Panc1 (cell line): ENCODE data around the gene CDH8.

Source experiments
- CTCF ChIP-seq: fragments of 450-650 bp; IDR thresholded peaks from 2 replicates; pipeline ENCODE4 v1.5.1; 2017; ENCODE audit warnings: mild to moderate bottlenecking
- POLR2AphosphoS5 ChIP-seq: IDR thresholded peaks from 2 replicates; pipeline ENCODE4 v1.6.1; 2012; ENCODE audit warnings: mild to moderate bottlenecking, low read depth, low read length, moderate library complexity
- REST ChIP-seq, 2 experiments: IDR thresholded peaks; 2 replicates each; pipeline ENCODE4 v1.6.1; 2011 to 2012; ENCODE audit warnings: low read depth in 2 of 2, control low read depth in 1 of 2, low read length in 1 of 2, mild to moderate bottlenecking in 1 of 2, moderate library complexity in 1 of 2; ENCODE audit not compliant: insufficient read depth in 1 of 2

- no peak for TF ChIP-seq CTCF
- no peak for TF ChIP-seq POLR2AphosphoS5
- no peak for TF ChIP-seq REST (IDR thresholded peaks at IDR 0.05; ENCODE audit: insufficient read depth in 1 of 2, low read depth in 2 of 2, low read length in 1 of 2)
These were observed 212.9 kb downstream of the CDH8 start for GRCh38 chr16:61823326-61823725.
